Measurements from ENCODE around the gene PTPRG. TPM values are rescaled to one million over a fixed set of nuclear protein-coding genes. Genes with fewer than 3 reads are reported as not detected.

The PTPRG gene
- polyA plus RNA-seq, 1 donor = 95.1 TPM

DNA sequence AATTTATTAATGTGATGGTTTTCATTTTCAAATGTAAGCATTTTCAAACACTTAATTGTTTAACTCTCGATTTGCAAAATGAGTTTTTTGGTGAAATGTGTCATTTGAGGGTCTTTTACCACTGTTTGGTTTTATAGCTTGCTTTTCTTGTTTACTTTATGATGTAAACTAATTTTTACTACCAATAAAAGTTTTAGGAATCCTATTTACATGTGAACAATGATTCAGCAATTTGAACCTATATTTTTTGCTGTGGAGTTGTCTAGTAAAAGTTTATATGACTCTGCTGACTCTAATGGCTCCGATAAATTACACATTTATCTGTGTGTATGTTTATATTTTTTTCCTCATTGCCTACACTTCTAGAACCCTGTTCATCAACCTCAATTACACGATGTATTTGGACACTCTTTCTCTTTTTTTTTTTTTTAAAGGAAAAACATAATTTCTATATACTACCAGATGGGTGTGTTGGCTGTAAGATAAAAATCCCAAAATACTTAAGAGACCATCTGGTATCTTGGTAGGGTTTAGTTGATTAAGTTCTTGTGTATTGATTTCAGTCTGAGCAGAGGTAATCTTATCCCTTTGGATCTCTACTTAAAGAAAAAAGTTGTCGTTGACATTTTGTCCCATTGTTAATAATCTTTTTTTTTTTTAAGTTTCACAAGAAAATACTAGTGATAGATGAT lies 89.5 kb downstream of the PTPRG start:
- DNase-seq = no peak

DNA sequence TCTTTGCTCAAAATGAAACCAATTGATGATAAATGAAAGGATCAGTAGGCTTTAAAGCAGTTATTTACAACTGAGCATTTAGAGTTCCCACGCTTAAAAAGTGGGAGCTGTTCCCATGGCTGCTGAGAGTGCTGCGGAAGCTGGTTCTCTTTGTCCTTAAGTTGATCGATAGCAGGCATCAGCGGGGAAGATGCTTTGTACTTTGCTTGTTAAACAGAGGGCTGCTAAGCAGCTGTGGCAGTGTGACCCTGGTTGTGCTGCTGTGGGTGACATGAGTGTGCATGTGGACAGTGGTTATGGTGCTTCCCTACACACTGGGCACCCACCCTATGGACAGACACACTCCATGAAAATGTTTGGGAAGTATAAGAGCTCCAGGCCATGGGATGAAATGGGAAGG lies 96.3 kb downstream of the PTPRG start:
- DNase-seq = no peak

DNA sequence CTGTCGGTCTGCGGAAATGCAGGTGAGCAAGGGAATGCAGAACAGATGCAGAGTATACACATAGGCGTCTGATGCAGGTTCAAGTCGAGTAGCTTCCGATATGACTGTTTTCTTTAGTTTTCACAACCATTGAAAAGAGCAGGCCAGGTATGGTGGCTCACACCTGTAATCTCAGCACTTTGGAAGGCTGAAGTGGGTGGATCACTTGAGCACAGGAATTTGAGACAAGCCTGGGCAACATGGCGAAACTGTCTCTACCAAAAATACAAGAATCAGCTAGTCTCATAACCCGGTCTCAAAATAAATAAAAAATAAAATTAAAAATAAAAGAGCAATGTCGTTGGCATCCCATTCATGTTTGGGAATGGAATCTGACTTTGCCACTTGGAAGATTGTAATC lies 101.5 kb downstream of the PTPRG start:
- no peak for DNase-seq

DNA sequence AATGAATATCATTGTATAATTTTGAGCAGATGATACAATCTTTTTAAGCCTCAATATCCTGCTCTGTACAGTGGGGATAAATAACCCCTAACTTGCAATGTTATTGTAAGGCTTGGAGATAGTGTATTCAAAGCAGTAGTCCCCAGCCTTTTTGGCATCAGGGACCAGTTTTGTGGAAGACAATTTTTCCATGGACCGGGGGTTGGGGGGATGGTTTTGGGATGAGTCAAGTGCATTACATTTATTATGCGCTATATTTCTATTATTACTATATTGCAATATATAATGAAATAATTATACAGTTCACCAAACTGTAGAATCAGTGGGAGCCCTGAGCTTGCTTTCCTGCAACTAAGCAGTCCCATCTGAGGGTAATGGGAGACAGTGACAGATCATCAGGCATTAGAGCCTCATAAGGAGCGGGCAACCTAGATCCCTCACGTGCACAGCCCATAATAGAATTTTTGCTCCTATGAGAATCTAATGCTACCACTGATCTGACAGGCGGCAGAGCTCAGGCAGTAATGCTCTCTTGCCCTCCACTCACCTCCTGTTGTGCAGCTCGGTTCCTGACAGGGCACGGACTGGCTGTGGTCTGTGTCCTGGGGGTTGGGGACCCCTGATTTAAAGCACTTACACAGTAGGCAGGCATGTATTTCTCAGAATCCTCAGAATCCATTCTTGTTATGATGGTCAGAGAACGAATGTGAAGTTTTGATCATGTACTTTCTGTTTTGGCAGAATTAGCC lies 102.2 kb downstream of the PTPRG start:
- DNase-seq = no peak

DNA sequence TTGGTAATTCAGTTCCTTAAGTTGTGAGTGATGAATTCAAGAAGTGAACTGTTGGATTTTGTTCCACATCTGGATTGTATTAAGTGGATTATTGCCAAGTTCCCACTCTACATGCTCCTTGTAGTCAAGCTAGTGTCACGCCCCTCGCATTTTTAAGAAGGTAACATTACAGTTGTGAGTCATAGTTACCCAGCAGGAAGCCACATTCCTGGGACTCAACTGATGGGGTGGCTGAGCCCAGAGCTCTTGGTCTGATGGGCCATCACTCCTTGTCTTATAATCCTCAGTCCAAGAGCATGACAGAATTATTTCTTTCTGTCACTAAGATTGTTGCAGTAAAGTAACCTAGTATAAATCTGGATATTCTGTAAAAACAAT lies 102.7 kb downstream of the PTPRG start:
- DNase-seq = no peak

DNA sequence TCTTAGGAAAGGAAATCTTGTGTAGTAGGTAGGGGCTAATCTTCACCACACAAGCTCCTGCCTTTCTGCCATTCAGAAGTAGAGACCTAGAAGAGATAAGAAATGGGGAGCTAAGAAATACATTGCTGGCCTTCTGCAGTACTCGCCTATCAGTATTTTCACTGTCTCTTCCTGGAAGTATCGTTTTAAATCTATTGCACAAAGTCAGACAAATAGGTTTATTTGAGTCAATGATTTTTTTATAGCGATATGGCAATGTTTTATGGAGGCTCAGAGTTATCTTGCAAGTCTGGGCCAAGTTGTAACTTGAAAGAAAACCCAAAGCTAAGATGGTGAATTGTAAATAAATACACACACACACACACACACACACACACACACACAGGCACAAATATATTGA lies 103.8 kb downstream of the PTPRG start:
- DNase-seq = no peak

DNA sequence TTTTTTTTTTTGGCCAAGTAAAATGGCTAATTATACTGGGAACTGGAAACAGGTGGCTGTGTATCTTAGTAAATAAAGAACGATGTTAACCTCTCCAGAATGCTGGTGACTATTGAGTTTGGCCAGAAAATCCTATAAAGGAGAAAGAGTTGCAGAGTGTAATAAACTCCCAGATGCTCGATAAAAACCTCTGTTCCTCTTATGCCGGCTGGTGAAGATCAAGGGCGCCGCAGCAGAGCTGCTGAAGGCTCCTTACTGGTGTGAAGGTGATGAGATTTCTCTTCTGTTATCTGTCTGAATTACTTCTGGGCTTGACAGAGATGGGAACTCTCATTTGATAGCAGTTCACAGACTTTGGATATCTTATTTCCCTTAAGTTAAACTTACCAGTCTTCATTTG lies 104.6 kb downstream of the PTPRG start:
- DNase-seq = no peak

DNA sequence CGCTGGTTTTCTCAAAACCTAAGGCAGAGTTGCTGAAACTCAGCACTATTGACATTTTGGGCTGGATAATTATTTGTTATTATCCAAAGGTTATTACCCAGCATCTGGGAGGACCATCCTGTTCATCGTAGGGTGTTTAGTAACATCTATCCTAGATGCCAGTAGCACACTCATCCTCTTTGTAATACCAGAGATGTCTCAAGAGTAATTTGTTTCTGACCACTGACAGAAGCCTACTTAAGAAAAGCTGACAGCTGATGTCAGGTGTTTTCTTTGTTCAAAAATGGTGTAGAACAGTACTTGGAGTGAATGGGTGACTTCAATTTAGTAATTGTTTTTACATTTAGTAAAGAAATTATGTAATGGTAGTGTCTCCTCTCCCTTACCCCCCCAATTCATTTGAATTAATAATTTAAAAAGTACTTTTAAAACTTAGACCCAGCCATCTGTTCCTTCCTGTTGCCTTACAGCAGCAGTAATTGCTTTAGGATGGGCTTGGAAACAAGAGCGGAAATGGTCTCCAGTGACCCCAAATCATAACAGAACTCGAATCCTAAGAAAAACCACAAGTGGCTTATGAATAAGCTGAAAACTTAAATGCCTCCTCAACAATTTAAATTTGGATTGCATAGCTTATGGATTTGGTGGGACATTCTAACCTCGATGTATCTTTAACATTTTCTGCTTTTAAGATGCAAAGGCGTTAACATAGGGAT lies 105.4 kb downstream of the PTPRG start:
- no peak for DNase-seq

DNA sequence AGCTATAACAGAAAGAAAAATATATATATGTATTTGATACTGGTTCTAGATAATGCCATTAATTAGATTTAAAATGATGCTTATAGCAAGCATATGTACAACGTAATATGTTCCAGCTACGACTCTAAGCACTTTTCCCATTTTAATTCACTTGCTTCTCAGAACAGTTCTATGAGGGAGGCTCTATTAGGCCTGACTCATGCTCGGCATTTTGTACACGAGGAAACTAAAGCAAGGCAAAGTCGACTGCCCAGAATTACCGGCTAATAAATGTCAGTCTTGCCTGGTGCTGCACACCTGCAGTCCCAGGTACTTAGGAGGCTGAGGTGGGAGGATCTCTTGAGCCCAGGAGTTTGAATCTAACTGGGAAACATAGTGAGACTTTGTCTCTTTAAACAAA lies 106.0 kb downstream of the PTPRG start:
- DNase-seq = no peak

DNA sequence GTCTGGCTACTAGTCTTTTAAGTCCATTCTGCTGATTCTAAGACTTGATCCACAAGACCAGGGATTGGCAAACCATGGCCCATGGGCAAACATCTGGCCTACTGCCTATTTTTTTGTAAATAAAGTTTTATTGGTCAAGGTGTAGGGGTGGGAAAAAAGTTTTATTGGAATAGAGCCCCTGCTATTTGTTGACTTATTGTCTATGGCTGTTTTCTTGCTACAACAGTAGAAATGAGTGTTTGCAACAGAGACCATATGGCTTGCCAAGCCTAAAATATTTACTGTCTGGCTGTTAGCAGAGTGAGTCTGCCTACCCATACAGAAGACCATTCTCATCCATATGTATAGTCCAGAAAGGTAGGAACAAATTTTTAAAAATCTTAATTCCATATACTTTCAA lies 106.4 kb downstream of the PTPRG start:
- no peak for DNase-seq

DNA sequence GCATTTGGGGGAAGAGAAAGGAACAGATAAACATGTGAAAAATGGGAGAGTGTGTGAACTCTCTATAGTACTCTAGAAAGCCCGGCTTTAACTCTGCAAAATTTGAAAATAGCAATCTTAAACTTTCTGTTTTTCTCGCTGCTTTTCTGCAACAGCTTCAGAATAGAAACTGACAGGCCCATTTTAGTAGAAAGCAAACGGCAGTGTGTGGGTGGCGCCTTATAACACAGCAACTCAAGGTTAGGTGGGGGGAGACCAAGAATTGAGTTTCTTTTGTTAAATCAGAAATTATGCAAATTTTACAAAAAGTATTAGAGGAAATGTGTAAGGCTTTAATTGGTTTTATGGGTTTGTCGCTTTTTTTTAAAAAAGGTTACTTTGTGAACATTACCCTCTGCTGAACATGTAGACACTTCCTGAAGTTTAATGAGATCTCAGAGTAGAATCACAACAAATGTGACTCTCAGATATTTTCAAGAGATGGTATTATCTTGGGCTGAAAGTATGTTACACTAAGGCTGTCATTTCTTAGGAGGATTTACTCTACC lies 107.0 kb downstream of the PTPRG start:
- no peak for DNase-seq

DNA sequence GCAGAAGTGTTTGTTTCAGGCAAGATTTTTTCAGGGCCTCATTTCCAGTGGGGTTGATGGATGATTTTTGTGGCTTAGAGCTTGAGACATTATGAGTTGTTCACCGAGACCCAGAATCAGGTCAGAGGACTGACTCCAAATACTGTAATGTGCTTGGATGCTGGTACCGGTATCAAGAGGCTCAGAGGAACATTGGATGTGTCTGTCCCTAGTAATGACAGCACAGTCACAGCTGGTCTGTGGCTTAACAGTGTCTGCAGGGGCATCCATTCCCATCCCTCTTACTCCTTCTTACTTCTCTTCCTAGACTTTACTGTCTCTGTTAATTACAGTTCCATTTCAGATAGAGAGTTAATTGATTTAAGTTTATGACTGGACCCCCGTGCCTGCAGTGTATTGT lies 107.8 kb downstream of the PTPRG start:
- no peak for DNase-seq

DNA sequence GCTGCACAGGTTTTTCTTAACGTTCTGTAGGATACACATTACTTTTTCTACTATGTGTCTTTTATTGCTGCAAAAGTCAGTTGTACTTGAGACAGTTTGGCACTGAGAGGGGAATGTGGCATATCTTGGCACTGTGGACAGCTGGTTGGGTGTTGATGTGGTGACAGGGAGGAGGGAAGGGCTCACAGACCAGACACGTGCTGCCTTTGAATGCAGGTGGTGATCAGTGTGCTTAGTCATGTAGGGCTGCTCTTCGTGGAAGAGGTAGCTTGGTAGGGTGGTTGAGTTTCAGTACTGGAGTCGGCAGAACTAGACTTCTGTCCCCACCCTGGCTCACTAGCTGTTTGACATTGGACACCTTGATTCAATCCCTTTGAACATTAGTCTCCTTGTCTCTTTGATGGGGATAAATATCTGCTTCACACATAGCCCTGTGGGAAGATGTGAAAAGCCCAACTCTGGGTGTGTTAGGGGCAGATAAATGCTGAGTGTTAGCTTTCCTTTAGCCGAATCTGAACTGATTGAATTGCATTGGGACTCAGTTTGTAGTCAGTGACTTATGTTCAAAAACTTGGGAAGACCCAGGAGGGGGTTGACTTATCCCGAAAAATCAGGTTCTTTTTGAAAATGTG lies 108.4 kb downstream of the PTPRG start:
- no peak for DNase-seq

DNA sequence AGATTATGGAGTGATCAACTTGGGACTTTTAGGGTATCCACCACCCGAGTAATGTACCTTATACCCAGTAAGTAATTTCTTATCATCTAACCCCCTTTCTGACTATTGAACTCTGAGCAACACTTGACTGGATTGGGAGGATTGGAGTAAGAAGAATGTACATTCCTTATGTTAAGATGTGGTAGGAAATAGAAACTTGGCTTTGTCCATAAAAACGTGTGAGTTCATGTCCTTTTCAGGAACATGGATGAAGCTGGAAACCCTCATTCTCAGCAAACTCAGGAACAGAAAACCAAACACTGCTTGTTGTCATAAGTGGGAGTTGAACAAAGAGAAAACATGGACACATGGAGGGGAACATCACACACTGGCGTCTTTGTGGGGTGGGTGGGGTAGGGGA lies 112.3 kb downstream of the PTPRG start:
- no peak for DNase-seq

DNA sequence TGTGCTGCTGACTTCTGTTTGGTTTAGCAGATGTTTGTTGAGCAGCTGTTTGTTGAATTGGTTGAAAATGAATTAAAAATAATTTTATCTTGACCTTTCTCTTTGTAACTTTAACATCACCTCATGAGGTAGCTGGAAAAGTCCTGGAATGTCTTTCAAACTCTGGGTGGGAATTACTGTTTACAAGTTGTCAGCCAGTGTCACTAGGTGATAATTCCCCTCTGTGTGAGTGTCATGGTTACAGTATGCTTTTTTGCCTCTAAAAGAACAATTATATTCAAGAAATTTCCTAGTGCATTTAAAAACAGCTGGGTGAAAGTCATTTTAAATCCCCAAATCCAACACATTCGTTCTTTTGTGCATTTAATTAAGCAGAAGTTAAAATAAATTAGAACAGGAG lies 113.2 kb downstream of the PTPRG start:
- DNase-seq = no peak

DNA sequence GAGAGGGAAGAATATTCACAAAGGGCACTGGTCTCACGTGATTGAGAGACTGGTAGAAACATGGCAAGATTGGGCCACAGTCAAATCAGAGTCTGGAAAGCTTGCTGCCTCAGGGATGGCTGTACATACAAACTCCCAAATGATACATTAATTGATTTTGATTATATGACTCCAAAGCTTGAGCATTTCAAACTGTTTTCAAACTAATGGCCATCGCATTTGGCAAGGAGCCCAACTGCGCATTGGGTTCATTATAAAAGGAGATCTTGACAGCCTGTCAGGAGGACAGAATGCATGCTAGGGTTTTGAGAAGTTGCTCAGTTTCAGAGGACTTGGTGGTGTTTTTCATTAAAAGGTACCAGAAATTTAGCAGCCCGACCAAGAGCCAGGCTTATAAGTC lies 117.7 kb downstream of the PTPRG start:
- DNase-seq = no peak

DNA sequence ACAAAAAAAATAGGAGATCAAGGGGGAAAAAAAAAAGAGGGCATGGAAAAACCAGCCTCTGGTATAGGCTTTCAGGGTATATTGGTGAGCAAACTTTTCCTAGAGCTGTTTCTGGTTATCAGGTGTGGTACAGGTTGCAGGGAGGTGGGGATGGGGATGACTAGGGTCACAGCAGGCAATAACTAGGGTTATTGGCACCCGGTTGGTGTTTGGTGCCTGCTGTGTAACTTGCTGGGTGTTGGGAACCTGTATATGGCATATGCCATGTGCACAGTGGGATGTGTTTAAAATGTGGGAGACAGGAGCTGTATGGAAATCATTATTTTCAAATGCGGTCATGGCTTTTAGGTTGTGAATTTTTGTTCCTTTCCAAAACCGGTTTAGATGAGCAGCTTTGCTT lies 119.2 kb downstream of the PTPRG start:
- DNase-seq = no peak

DNA sequence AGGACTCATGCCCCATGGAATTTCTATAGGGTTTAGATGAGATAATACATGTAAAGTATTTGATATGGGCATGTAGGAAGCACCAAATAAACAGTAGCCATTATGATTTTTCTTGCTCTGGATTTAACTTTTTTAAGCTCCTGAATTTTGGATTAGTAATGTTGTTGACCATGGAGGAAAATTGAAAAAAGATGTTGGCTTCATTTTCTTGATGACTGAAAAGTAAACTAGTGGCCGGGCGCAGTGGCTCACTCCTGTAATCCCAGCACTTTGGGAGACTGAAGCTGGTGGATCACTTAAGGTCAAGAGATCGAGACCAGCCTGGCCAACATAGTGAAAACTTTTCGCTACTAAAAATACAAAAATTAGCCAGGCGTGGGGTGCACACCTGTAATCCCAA lies 120.3 kb downstream of the PTPRG start:
- no peak for DNase-seq

DNA sequence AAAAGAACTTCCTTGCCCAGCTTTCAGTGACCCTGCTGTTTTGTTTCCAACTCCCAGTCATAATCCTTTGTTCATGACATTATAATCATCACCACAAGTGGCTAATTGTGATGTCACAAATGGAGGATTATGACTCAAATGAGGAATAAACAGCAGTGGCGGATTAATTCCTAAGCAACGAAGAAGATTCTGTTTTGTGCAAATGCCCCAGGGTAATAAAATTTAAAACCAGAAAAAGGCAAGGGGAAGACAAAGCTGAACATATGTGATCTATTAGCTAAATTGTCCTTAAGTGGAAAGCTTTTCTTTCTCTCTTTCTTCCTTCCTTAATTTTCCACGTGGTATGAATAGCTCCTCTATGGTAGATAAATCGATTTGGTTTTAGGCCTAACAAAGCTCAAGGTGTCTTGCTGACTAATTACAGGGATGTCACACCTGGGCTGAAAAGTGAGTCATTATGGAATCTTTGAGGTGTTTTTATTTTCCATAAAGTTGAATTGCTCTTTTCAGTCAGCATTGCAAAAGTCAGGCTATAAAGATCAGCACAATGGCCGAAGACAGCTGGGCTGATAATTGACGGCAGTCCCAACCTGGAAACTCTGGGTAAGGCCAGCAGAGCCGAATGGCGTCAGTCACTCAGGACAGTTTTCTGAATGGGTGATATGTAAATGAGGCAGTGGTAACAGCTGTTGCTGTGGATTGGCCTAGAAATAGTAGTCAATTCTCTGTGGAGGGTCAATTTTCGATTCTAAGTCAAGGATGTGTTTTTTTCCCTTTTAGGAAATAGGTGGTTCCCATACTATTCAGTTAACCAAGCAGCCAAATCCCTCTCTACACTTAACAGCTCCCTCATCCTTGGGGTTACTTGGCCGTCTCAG lies 121.5 kb downstream of the PTPRG start:
- no peak for DNase-seq

DNA sequence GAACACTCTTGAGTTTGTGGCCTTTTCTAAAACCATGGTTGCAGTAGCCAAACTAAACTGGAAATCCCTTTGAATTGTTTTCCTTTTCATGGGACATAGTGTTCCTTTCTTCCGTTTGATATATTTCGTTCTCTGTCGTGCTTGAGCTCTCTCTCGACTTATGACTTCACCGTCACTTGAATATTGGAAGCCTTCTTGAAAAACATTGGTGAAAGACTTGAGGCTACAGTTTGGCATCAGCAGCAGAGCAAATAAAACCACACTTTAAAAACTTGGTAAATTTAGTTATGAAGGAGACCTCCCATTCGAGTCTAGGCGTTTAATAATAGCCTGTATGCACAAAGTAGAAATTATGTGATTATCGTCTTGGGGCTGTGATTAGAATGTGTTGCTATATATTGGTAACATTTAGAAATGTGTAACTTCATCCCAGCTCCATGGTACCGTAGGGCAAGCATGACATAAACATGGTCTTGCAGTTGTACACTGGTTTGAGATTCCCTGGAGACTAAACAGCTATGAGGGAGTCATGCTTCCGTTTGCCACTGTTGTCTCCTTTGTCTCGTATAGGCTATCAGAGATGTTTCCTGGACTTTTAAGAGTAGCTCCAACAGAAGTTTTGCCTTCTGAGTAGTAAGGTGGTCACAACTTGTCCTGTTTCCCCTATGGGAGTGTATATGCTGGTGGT lies 122.3 kb downstream of the PTPRG start:
- DNase-seq = no peak

DNA sequence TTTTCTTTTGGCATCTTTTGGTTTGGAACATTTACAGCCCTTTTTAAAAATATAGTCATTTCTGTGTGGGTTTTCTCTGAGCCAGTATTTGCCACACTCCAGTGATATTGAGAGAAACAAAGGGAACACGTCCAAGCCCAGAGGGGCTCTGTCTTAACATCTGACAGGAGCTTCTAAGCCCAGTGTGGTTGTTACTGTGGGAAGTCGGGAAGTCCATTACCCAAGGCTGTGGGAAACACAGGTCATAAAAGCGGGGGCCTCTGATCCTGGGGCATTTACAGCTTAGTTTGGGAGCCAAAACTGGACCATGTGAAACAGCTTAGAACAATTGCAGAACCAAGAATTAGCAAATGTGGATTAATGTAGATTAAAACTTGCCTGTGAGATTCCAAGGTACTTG lies 123.0 kb downstream of the PTPRG start:
- DNase-seq = no peak
